Suprapubic skin (tissue), 4 donors: ENCODE results near the gene CDK2. TPM values are rescaled to one million over a fixed set of nuclear protein-coding genes. Genes with fewer than 3 reads are reported as not detected.
"Not testable (repeated sequence)": the region's sequence is repeated elsewhere in the genome, so short reads cannot be mapped to it uniquely, and the experiment has no call there.

ENCODE experiments used
- DNase-seq, 2 donors: peaks; one replicate each; pipeline ENCODE4 v3.0.0-alpha.2; 2019; ENCODE audit warnings: low spot score in 2 of 2
- H3K27ac ChIP-seq: fragments of 200-600 bp; sonication (generic); one replicate; pipeline ENCODE4 v1.5.1; 2019
- H3K27me3 ChIP-seq: fragments of 200-600 bp; sonication (generic); one replicate; pipeline ENCODE4 v1.5.1; 2019
- H3K36me3 ChIP-seq: fragments of 200-600 bp; sonication (generic); one replicate; pipeline ENCODE4 v1.5.1; 2019
- H3K4me1 ChIP-seq: fragments of 200-600 bp; sonication (generic); one replicate; pipeline ENCODE4 v1.5.1; 2019
- H3K4me3 ChIP-seq: fragments of 200-600 bp; sonication (generic); one replicate; pipeline ENCODE4 v1.5.1; 2019; ENCODE audit warnings: mild to moderate bottlenecking
- H3K9me3 ChIP-seq: fragments of 200-600 bp; sonication (generic); one replicate; pipeline ENCODE4 v1.5.1; 2019
- CTCF ChIP-seq, 2 donors: fragments of 200-600 bp in 1 of 2; fragments of 450-650 bp in 1 of 2; sonication (generic) in 1 of 2; IDR thresholded peaks; one replicate each; pipeline ENCODE4 v1.5.1; 2016 to 2019; ENCODE audit warnings: antibody characterized with exemption in 2 of 2, mild to moderate bottlenecking in 1 of 2, moderate library complexity in 1 of 2
- EP300 ChIP-seq: sonication (generic); formaldehyde crosslinking; IDR thresholded peaks from one replicate; pipeline ENCODE4 v1.6.1; 2017; ENCODE audit warnings: antibody characterized with exemption
- POLR2A ChIP-seq, 2 donors: fragments of 450-650 bp; IDR thresholded peaks; one replicate each; pipeline ENCODE4 v1.6.1; 2017; ENCODE audit warnings: antibody characterized with exemption in 2 of 2, mild to moderate bottlenecking in 2 of 2, moderate library complexity in 2 of 2
- POLR2AphosphoS5 ChIP-seq, 3 donors: sonication (generic); formaldehyde crosslinking; IDR thresholded peaks; one replicate each; pipeline ENCODE4 v1.6.1; 2017; ENCODE audit warnings: antibody characterized with exemption in 3 of 3
- WGBS: methylation state at CpG from one replicate; pipeline ENCODE4 v1.1.5; 2018; 5-methylcytosine and 5-hydroxymethylcytosine counted together
- total RNA-seq, 4 donors: library from RNA; depleted of rRNA; stranded (reverse); fragments of >200 nt; gene quantifications; one replicate each; pipeline ENCODE4 v1.1.0, GENCODE V29; 2016

CDK2 gene
- total RNA-seq, 4 donors from 2014 or later = 18.4 to 33.2 (median 28.6) TPM

GRCh38 chr12:55982319-55982936, 15.8 kb downstream of the CDK2 start:
- WGBS = 82% methylated on average over 3 of the region's 3 CpGs
- peaks cover 6% of the 10 kb centered on the region for H3K4me1 ChIP-seq
- no peak for TF ChIP-seq CTCF (IDR thresholded peaks at IDR 0.05)
- no peak for TF ChIP-seq EP300
- no peak for TF ChIP-seq POLR2A (IDR thresholded peaks at IDR 0.05)
- TF ChIP-seq POLR2AphosphoS5 (IDR thresholded peaks at IDR 0.05) = no peak

GRCh38 chr12:55983232-55983842, 16.7 kb downstream of the CDK2 start:
- Histone ChIP-seq H3K4me3 (no peak overlapping the region), H3K27me3 (no peaks in the 10 kb centered on the region), H3K4me1 (no peaks in the 10 kb centered on the region), H3K36me3 (peaks cover 65% of the 10 kb centered on the region), H3K9me3 (no peaks in the 10 kb centered on the region), H3K27ac (no peak overlapping the region)
- no peak for DNase-seq
- TF ChIP-seq CTCF (IDR thresholded peaks at IDR 0.05) (no peak), POLR2AphosphoS5 (IDR thresholded peaks at IDR 0.05) (no peak), POLR2A (IDR thresholded peaks at IDR 0.05) (no peak)
- 90% methylated on average over 4 of the region's 4 CpGs for WGBS

More at GRCh38 chr12:55982319-55982936, 15.8 kb downstream of the CDK2 start:
- Histone ChIP-seq H3K9me3 (no peaks in the 10 kb centered on the region), H3K36me3 (peaks cover 62% of the 10 kb centered on the region), H3K4me3 (no peak overlapping the region), H3K27me3 (no peaks in the 10 kb centered on the region), H3K27ac (no peak overlapping the region)
- DNase-seq = no peak

GRCh38 chr12:55984861-55985260, 18.2 kb downstream of the CDK2 start:
- Histone ChIP-seq H3K4me3 (no peak overlapping the region), H3K4me1 (no peaks in the 10 kb centered on the region), H3K9me3 (no peaks in the 10 kb centered on the region), H3K27ac (no peak overlapping the region), H3K36me3 (peaks cover 78% of the 10 kb centered on the region), H3K27me3 (no peaks in the 10 kb centered on the region)
- TF ChIP-seq POLR2A (IDR thresholded peaks at IDR 0.05) = no peak
- TF ChIP-seq POLR2AphosphoS5 (IDR thresholded peaks at IDR 0.05) = no peak
- TF ChIP-seq EP300 = no peak
- no peak for TF ChIP-seq CTCF (IDR thresholded peaks at IDR 0.05)
- 79% methylated on average over 2 of the region's 2 CpGs for WGBS
- no peak for DNase-seq

- WGBS = 85% methylated on average over 4 of the region's 4 CpGs
- no peaks in the 10 kb centered on the region for H3K4me1 ChIP-seq
- no peak overlapping the region for H3K27ac ChIP-seq
- TF ChIP-seq EP300 (no peak), POLR2A (IDR thresholded peaks at IDR 0.05) (no peak), POLR2AphosphoS5 (IDR thresholded peaks at IDR 0.05) (no peak), CTCF (IDR thresholded peaks at IDR 0.05) (no peak)
- H3K36me3 ChIP-seq = peaks cover 81% of the 10 kb centered on the region
- no peak for DNase-seq
- H3K9me3 ChIP-seq = no peaks in the 10 kb centered on the region
- H3K4me3 ChIP-seq = no peak overlapping the region
- H3K27me3 ChIP-seq = no peaks in the 10 kb centered on the region
Observed at GRCh38 chr12:55985341-55985740, 18.7 kb downstream of the CDK2 start.

- 91% methylated on average over 7 of the region's 7 CpGs for WGBS
- not testable (repeated sequence) for H3K27ac ChIP-seq, H3K9me3 ChIP-seq, H3K4me1 ChIP-seq, H3K27me3 ChIP-seq, H3K4me3 ChIP-seq, DNase-seq
- H3K36me3 ChIP-seq = peaks cover 81% of the 10 kb centered on the region
Observed at GRCh38 chr12:55985976-55986375, 19.3 kb downstream of the CDK2 start.
